M059J (cell line): ENCODE measurements around the gene KLHL29. TPM values are rescaled to one million over a fixed set of nuclear protein-coding genes. Genes with fewer than 3 reads are reported as not detected.
A peak's percentile ranks its signal among the peaks of the same experiment; 100 is the strongest.
"Not testable (repeated sequence)": the region's sequence is repeated elsewhere in the genome, so short reads cannot be mapped to it uniquely, and the experiment has no call there.

Source experiments
- DNase-seq: peaks from one replicate; pipeline ENCODE4 v3.0.0-alpha.2; 2012; ENCODE audit warnings: low read depth
- total RNA-seq: library from RNA; depleted of rRNA; stranded (reverse); fragments of >200 nt; shearing (Covaris generic); gene quantifications from 2 replicates; pipeline ENCODE4 v1.2.3, GENCODE V29; 2014

Gene KLHL29
- total RNA-seq, 1 experiment from 2014 or later: 0.67 TPM

GRCh38 chr2:23712756-23713151 is 327.8 kb downstream of the KLHL29 start:
- no peak for DNase-seq

- no peak for DNase-seq
Observed at GRCh38 chr2:23713351-23713750, 328.4 kb downstream of the KLHL29 start.

- DNase-seq: no peak
Observed at GRCh38 chr2:23718931-23719700, 334.1 kb downstream of the KLHL29 start.

- DNase-seq: no peak
Observed at GRCh38 chr2:23719716-23720115, 334.7 kb downstream of the KLHL29 start.

- DNase-seq: no peak
Observed at GRCh38 chr2:23720705-23721453, 335.9 kb downstream of the KLHL29 start.

- no peak for DNase-seq
Observed at GRCh38 chr2:23721454-23721826, 336.5 kb downstream of the KLHL29 start.

GRCh38 chr2:23722255-23722654 is 337.3 kb downstream of the KLHL29 start:
- DNase-seq: no peak

- DNase-seq: not testable (repeated sequence)
Observed at GRCh38 chr2:23723029-23723428, 338.1 kb downstream of the KLHL29 start.

GRCh38 chr2:23734416-23734815 is 349.4 kb downstream of the KLHL29 start:
- DNase-seq: no peak

- not testable (repeated sequence) for DNase-seq
Observed at GRCh38 chr2:23736783-23737182, 351.8 kb downstream of the KLHL29 start.

GRCh38 chr2:23745068-23745725 is 360.2 kb downstream of the KLHL29 start:
- no peak for DNase-seq

- DNase-seq: peak; percentile 20
Observed at GRCh38 chr2:23745726-23746105, 360.7 kb downstream of the KLHL29 start.

GRCh38 chr2:23746141-23746863 is 361.3 kb downstream of the KLHL29 start:
- no peak for DNase-seq

GRCh38 chr2:23751747-23752265 is 366.8 kb downstream of the KLHL29 start:
- no peak for DNase-seq

- DNase-seq: peak; percentile 64
Observed at GRCh38 chr2:23753291-23754010, 368.5 kb downstream of the KLHL29 start.

GRCh38 chr2:23754970-23755369 is 370.0 kb downstream of the KLHL29 start:
- no peak for DNase-seq

GRCh38 chr2:23756593-23757292 is 371.8 kb downstream of the KLHL29 start:
- DNase-seq: no peak

- peak; percentile 82 for DNase-seq
Observed at GRCh38 chr2:23757686-23758433, 372.9 kb downstream of the KLHL29 start.
